Measurements from ENCODE around the gene SFTPB.

DNA sequence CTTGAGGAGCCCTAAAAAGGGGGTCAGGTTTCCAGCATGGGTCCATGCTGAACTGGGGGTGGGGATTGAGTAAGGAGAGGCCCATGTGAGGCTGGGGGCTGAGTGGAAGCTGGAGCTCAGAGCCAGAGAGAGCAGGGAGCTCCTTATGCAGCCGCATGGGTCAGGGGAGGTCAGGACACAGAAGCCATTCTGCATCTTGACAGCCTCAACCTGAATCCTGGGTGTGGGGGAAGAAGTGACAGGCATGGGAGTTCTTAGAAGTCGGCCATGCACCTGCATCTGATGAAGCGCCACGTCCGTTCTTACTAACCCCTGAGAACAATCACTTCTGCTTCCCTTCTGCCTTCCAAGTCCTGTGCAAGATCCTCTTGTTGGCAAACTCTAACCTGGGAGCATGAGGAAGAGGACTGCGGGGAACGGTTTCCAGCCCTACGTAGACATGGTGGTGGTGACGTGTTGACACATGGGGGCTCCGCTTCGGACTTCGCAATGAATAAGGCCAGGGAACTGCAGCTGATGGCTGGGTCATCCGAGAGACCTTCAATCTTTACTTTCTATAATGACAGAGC is 48.4 kb upstream of the SFTPB start:
- TF ChIP-seq, protein P1, sequence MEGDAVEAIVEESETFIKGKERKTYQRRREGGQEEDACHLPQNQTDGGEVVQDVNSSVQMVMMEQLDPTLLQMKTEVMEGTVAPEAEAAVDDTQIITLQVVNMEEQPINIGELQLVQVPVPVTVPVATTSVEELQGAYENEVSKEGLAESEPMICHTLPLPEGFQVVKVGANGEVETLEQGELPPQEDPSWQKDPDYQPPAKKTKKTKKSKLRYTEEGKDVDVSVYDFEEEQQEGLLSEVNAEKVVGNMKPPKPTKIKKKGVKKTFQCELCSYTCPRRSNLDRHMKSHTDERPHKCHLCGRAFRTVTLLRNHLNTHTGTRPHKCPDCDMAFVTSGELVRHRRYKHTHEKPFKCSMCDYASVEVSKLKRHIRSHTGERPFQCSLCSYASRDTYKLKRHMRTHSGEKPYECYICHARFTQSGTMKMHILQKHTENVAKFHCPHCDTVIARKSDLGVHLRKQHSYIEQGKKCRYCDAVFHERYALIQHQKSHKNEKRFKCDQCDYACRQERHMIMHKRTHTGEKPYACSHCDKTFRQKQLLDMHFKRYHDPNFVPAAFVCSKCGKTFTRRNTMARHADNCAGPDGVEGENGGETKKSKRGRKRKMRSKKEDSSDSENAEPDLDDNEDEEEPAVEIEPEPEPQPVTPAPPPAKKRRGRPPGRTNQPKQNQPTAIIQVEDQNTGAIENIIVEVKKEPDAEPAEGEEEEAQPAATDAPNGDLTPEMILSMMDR (IDR thresholded peaks at IDR 0.05): no peak
- TF ChIP-seq ZFX (IDR thresholded peaks at IDR 0.05; ENCODE audit: borderline replicate concordance): no peak
